Keratinocyte (primary cell): ENCODE measurements around the gene RFPL4A. TPM values are rescaled to one million over a fixed set of nuclear protein-coding genes. Genes with fewer than 3 reads are reported as not detected.

Experiments used
- DNase-seq: peaks from one replicate; pipeline ENCODE4 v3.0.0-alpha.2; 2011; ENCODE audit warnings: low read depth, missing footprints, low spot score
- FAIRE-seq: peaks from 2 replicates; lab custom pipeline; 2011; peaks lifted over from hg19 to GRCh38; lab: Jason Lieb, UNC
- H2AFZ ChIP-seq: 2 replicates; pipeline ENCODE4 v1.6.0; 2012; ENCODE audit warnings: low read length, control low read depth, inconsistent platforms; ENCODE audit not compliant: control insufficient read depth
- H3K27ac ChIP-seq: 2 replicates; pipeline ENCODE4 v1.5.1; 2011; ENCODE audit warnings: low read length; ENCODE audit not compliant: control insufficient read depth, insufficient read depth
- H3K27me3 ChIP-seq: 3 replicates; pipeline ENCODE4 v1.6.0; 2011; ENCODE audit warnings: low read length; ENCODE audit not compliant: control insufficient read depth, insufficient read depth; ENCODE audit errors: extremely low read depth
- H3K36me3 ChIP-seq, 2 experiments: 2 replicates in 1 of 2; 3 replicates in 1 of 2; pipeline ENCODE4 v1.5.1; 2011; ENCODE audit warnings: low read length in 2 of 2, mild to moderate bottlenecking in 1 of 2; ENCODE audit not compliant: control insufficient read depth in 2 of 2, insufficient read depth in 2 of 2; ENCODE audit errors: extremely low read depth in 1 of 2
- H3K4me1 ChIP-seq: 3 replicates; pipeline ENCODE4 v1.5.1; 2011; ENCODE audit warnings: low read length; ENCODE audit not compliant: control insufficient read depth, insufficient read depth; ENCODE audit errors: extremely low read depth
- H3K4me2 ChIP-seq: 3 replicates; pipeline ENCODE4 v1.6.0; 2011; ENCODE audit warnings: low read depth, low read length; ENCODE audit not compliant: control insufficient read depth, insufficient read depth; ENCODE audit errors: extremely low read depth
- H3K4me3 ChIP-seq, 3 experiments: fragments of 200-600 bp in 1 of 3; sonication (generic) in 1 of 3; 2 replicates in 2 of 3; 3 replicates in 1 of 3; pipeline ENCODE4 v1.5.1; 2011 to 2016; ENCODE audit warnings: low read length in 3 of 3, mild to moderate bottlenecking in 3 of 3, control low read depth in 2 of 3, inconsistent platforms in 1 of 3, low read depth in 1 of 3, mixed read lengths in 1 of 3, mixed run types in 1 of 3, moderate library complexity in 1 of 3; ENCODE audit not compliant: control insufficient read depth in 2 of 3, insufficient read depth in 2 of 3; ENCODE audit errors: extremely low read depth in 1 of 3
- H3K79me2 ChIP-seq: 2 replicates; pipeline ENCODE4 v1.6.0; 2012; ENCODE audit warnings: low read length; ENCODE audit not compliant: control insufficient read depth, insufficient read depth
- H3K9ac ChIP-seq: 3 replicates; pipeline ENCODE4 v1.6.0; 2011; ENCODE audit warnings: low read length; ENCODE audit not compliant: control insufficient read depth, insufficient read depth; ENCODE audit errors: extremely low read depth
- H3K9me1 ChIP-seq: 3 replicates; pipeline ENCODE4 v1.6.0; 2011; ENCODE audit warnings: low read length; ENCODE audit not compliant: control insufficient read depth, insufficient read depth; ENCODE audit errors: extremely low read depth
- H3K9me3 ChIP-seq: 2 replicates; pipeline ENCODE4 v1.5.1; 2012; ENCODE audit warnings: low read depth, low read length; ENCODE audit not compliant: control insufficient read depth
- H4K20me1 ChIP-seq: 3 replicates; pipeline ENCODE4 v1.6.0; 2011; ENCODE audit warnings: low read length; ENCODE audit not compliant: control insufficient read depth, insufficient read depth; ENCODE audit errors: extremely low read depth
- EZH2 ChIP-seq: IDR thresholded peaks from one replicate; pipeline ENCODE4 v1.6.1; 2012; ENCODE audit warnings: inconsistent platforms, mild to moderate bottlenecking, low read length, moderate library complexity
- dilution Hi-C: fragments of 300-500 bp; cut with MboI; formaldehyde crosslinking; loops from one replicate; pipeline ENCODE4 v1.7.0; 2020; ENCODE audit warnings: low sequenced_read_pairs; ENCODE audit not compliant: extremely low pct_ligation_motif_present
- polyA plus RNA-seq, 5 experiments: library from polyadenylated mRNA; depleted of rRNA in 3 of 5; stranded (reverse) in 3 of 5; stranded (forward) in 1 of 5; unstranded in 1 of 5; fragments of >200 nt; gene quantifications; 1 replicate in 1 of 5; 2 replicates in 3 of 5; 3 replicates in 1 of 5; pipeline versions ENCODE4 v1.2.1 to v1.2.3, GENCODE V29; 2011 to 2012; ENCODE audit warnings: missing spikeins in 2 of 5, low read depth in 1 of 5, low replicate concordance in 1 of 5
- TF ChIP-seq, protein P1 (sequence below), 3 experiments: IDR thresholded peaks in 1 of 3; conservative IDR thresholded peaks in 1 of 3; optimal IDR thresholded peaks in 1 of 3; 2 replicates in 2 of 3; 3 replicates in 1 of 3; pipeline versions ENCODE3 to v1.5.1; 2011; ENCODE audit warnings: low read length in 3 of 3, mild to moderate bottlenecking in 3 of 3, moderate library complexity in 2 of 3, control low read depth in 1 of 3, inconsistent platforms in 1 of 3; ENCODE audit not compliant: insufficient read depth in 2 of 3; ENCODE audit errors: extremely low read depth in 1 of 3

Gene RFPL4A
- polyA plus RNA-seq, 1 donor (not counting 4 experiments of a cell fraction or from before 2014, with no cell fraction given): not detected

DNA sequence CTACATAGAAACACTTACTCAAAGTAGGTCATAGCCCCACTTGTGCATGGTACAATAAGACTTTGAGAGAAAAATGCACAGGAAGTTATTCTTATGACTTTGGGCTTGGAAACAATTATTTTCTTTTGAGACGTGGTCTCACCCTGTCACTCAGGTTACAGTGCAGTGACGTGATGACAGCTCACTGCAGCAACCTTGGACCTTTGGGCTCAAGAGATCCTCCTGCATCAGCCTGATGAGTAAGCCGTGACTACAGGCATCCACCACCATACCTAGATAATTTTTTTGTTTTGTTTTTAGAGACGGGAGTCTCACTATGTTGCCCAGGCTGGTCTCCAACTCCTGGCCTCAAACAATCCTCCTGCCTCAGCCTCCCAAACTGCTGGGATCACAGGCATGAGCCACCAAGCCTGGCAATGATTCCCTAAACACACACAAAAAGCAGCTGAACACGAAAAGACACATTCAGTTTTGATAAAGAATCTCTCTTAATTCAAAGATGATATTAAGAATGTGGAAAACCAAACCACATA is 38.6 kb upstream of the RFPL4A start:
- Histone ChIP-seq H3K4me3 (no peak overlapping the region), H3K9me3 (peaks cover 1% of the 10 kb centered on the region), H2AFZ (no peak overlapping the region), H3K4me2 (no peak overlapping the region), H3K79me2 (no peaks in the 10 kb centered on the region), H3K27ac (no peak overlapping the region), H3K4me1 (no peaks in the 10 kb centered on the region), H3K36me3 (no peaks in the 10 kb centered on the region), H3K9me1 (no peaks in the 10 kb centered on the region), H4K20me1 (no peaks in the 10 kb centered on the region), H3K9ac (no peak overlapping the region), H3K27me3 (no peaks in the 10 kb centered on the region)
- DNase-seq (no peak), FAIRE-seq (no peak)
- dilution Hi-C loops: no loop called here
- TF ChIP-seq, protein P1, sequence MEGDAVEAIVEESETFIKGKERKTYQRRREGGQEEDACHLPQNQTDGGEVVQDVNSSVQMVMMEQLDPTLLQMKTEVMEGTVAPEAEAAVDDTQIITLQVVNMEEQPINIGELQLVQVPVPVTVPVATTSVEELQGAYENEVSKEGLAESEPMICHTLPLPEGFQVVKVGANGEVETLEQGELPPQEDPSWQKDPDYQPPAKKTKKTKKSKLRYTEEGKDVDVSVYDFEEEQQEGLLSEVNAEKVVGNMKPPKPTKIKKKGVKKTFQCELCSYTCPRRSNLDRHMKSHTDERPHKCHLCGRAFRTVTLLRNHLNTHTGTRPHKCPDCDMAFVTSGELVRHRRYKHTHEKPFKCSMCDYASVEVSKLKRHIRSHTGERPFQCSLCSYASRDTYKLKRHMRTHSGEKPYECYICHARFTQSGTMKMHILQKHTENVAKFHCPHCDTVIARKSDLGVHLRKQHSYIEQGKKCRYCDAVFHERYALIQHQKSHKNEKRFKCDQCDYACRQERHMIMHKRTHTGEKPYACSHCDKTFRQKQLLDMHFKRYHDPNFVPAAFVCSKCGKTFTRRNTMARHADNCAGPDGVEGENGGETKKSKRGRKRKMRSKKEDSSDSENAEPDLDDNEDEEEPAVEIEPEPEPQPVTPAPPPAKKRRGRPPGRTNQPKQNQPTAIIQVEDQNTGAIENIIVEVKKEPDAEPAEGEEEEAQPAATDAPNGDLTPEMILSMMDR (optimal IDR thresholded peaks at IDR 0.05 in 1 of 3, IDR thresholded peaks at IDR 0.05 in 1 of 3, conservative IDR thresholded peaks at IDR 0.05 in 1 of 3; ENCODE audit: extremely low read depth in 1 of 3, insufficient read depth in 2 of 3, low read length in 3 of 3): no peak
- no peak for TF ChIP-seq EZH2

GRCh38 chr19:55720801-55721200 is 38.1 kb upstream of the RFPL4A start:
- Histone ChIP-seq H3K36me3 (no peaks in the 10 kb centered on the region), H3K27ac (no peak overlapping the region), H3K4me1 (no peaks in the 10 kb centered on the region), H3K9me3 (peaks cover 1% of the 10 kb centered on the region), H3K27me3 (no peaks in the 10 kb centered on the region), H3K4me3 (no peak overlapping the region), H4K20me1 (no peaks in the 10 kb centered on the region), H3K9ac (no peak overlapping the region), H3K9me1 (no peaks in the 10 kb centered on the region), H2AFZ (no peak overlapping the region), H3K4me2 (no peak overlapping the region), H3K79me2 (no peaks in the 10 kb centered on the region)
- DNase-seq (no peak), FAIRE-seq (no peak)
- TF ChIP-seq EZH2: no peak
- TF ChIP-seq, protein P1 (optimal IDR thresholded peaks at IDR 0.05 in 1 of 3, IDR thresholded peaks at IDR 0.05 in 1 of 3, conservative IDR thresholded peaks at IDR 0.05 in 1 of 3; ENCODE audit: extremely low read depth in 1 of 3, insufficient read depth in 2 of 3, low read length in 3 of 3): no peak
- dilution Hi-C loops: no loop called here
